ENCODE data around the gene NHLH2. TPM values are rescaled to one million over a fixed set of nuclear protein-coding genes. Genes with fewer than 3 reads are reported as not detected.

The NHLH2 gene
- total RNA-seq, 2 donors from 2014 or later: 1.4 to 2.1 TPM

GRCh38 chr1:115797486-115797885 is 43.4 kb downstream of the NHLH2 start:
- Histone ChIP-seq H3K36me3 (ENCODE audit: control insufficient read depth, insufficient read depth, low read length) (no peaks in the 10 kb centered on the region), H3K9ac (ENCODE audit: extremely low read depth, low read length, poor library complexity, severe bottlenecking) (no peak overlapping the region), H3K27me3 (ENCODE audit: control insufficient read depth, insufficient read depth, low read length, poor library complexity, severe bottlenecking) (no peaks in the 10 kb centered on the region), H3K4me1 (ENCODE audit: control insufficient read depth, insufficient read depth, low read length) (peaks cover 17% of the 10 kb centered on the region), H3K4me3 (ENCODE audit: low read length) (no peak overlapping the region), H3K9me3 (ENCODE audit: control insufficient read depth, low read length) (no peaks in the 10 kb centered on the region), H3K27ac (ENCODE audit: low read depth, low read length) (peak overlapping the region; percentile 25)
- Mint-ChIP-seq H3K4me1 (peaks cover 36% of the 10 kb centered on the region), H3K9me3 (no peaks in the 10 kb centered on the region), H3K27me3 (ENCODE audit: insufficient read depth) (no peaks in the 10 kb centered on the region), H3K27ac (no peak overlapping the region), H3K36me3 (ENCODE audit: low read depth) (no peaks in the 10 kb centered on the region), H3K4me3 (no peak overlapping the region)
- TF ChIP-seq CTCF (conservative IDR thresholded peaks at IDR 0.05): no peak
- DNase-seq: no peak
- 95 to 100% methylated on average over 4 of the region's 4 CpGs for WGBS, 2 experiments (ENCODE audit: insufficient coverage in 1 of 2, insufficient read length in 1 of 2)

GRCh38 chr1:115796897-115797296 is 44.0 kb downstream of the NHLH2 start:
- Histone ChIP-seq H3K4me3 (ENCODE audit: low read length) (no peak overlapping the region), H3K36me3 (ENCODE audit: control insufficient read depth, insufficient read depth, low read length) (no peaks in the 10 kb centered on the region), H3K4me1 (ENCODE audit: control insufficient read depth, insufficient read depth, low read length) (peaks cover 17% of the 10 kb centered on the region), H3K9ac (ENCODE audit: extremely low read depth, low read length, poor library complexity, severe bottlenecking) (no peak overlapping the region), H3K9me3 (ENCODE audit: control insufficient read depth, low read length) (no peaks in the 10 kb centered on the region), H3K27me3 (ENCODE audit: control insufficient read depth, insufficient read depth, low read length, poor library complexity, severe bottlenecking) (no peaks in the 10 kb centered on the region), H3K27ac (ENCODE audit: low read depth, low read length) (peak overlapping the region; percentile 78)
- Mint-ChIP-seq H3K36me3 (ENCODE audit: low read depth) (no peaks in the 10 kb centered on the region), H3K4me1 (peaks cover 36% of the 10 kb centered on the region), H3K4me3 (no peak overlapping the region), H3K27ac (no peak overlapping the region), H3K27me3 (ENCODE audit: insufficient read depth) (no peaks in the 10 kb centered on the region), H3K9me3 (no peaks in the 10 kb centered on the region)
- no peak for DNase-seq
- TF ChIP-seq CTCF (conservative IDR thresholded peaks at IDR 0.05): no peak
- WGBS, 2 experiments (ENCODE audit: insufficient coverage in 1 of 2, insufficient read length in 1 of 2): 30 to 58% methylated on average over 2 to 5 of the region's 5 CpGs

- no peak for TF ChIP-seq CTCF (conservative IDR thresholded peaks at IDR 0.05)
- Mint-ChIP-seq H3K4me1 (peaks cover 36% of the 10 kb centered on the region), H3K27ac (no peak overlapping the region), H3K4me3 (no peak overlapping the region), H3K36me3 (ENCODE audit: low read depth) (no peaks in the 10 kb centered on the region), H3K27me3 (ENCODE audit: insufficient read depth) (no peaks in the 10 kb centered on the region), H3K9me3 (no peaks in the 10 kb centered on the region)
- 94% methylated on average over 6 of the region's 6 CpGs; no CpG with 5 or more reads in 1 of the 2 experiments for WGBS, 2 experiments (ENCODE audit: insufficient coverage in 1 of 2, insufficient read length in 1 of 2)
- DNase-seq: no peak
- Histone ChIP-seq H3K27me3 (ENCODE audit: control insufficient read depth, insufficient read depth, low read length, poor library complexity, severe bottlenecking) (no peaks in the 10 kb centered on the region), H3K4me3 (ENCODE audit: low read length) (no peak overlapping the region), H3K9me3 (ENCODE audit: control insufficient read depth, low read length) (no peaks in the 10 kb centered on the region), H3K27ac (ENCODE audit: low read depth, low read length) (peak overlapping the region; percentile 21), H3K4me1 (ENCODE audit: control insufficient read depth, insufficient read depth, low read length) (peaks cover 17% of the 10 kb centered on the region), H3K36me3 (ENCODE audit: control insufficient read depth, insufficient read depth, low read length) (no peaks in the 10 kb centered on the region), H3K9ac (ENCODE audit: extremely low read depth, low read length, poor library complexity, severe bottlenecking) (no peak overlapping the region)
Measured at GRCh38 chr1:115796036-115796435, 44.9 kb downstream of the NHLH2 start.
